Measurements from ENCODE around the gene IL12RB1. TPM values are rescaled to one million over a fixed set of nuclear protein-coding genes. Genes with fewer than 3 reads are reported as not detected.

The IL12RB1 gene
- total and polyA plus RNA-seq, 8 donors = 0.33 to 5.4 (median 0.55) TPM

DNA sequence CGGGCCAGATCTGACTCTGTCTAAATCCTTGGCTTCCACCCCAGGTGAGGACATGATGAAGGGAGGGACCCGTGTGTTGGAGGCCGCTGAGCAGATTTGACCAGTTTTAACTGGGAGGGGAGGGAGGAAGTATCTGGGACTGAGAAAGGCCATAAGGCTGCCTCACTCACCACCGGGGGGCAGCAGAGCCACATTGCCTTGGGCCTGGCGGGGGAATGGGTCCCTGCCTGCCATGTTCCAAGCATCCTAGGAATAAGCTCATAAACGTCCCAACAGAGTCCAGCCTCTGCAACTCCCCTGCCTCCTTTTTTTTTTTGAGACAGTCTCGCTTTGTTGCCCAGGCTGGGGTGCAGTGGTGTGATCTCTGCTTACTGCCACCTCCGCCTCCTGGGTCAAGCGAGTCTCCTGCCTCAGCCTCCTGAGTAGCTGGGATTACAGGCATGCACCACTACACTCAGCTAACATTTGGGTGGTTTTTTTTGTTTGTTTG lies 26.3 kb upstream of the IL12RB1 start:
- peaks cover 0 to 24% of the 10 kb centered on the region in 2 donors for H3K36me3 ChIP-seq
- TF ChIP-seq, protein P1, sequence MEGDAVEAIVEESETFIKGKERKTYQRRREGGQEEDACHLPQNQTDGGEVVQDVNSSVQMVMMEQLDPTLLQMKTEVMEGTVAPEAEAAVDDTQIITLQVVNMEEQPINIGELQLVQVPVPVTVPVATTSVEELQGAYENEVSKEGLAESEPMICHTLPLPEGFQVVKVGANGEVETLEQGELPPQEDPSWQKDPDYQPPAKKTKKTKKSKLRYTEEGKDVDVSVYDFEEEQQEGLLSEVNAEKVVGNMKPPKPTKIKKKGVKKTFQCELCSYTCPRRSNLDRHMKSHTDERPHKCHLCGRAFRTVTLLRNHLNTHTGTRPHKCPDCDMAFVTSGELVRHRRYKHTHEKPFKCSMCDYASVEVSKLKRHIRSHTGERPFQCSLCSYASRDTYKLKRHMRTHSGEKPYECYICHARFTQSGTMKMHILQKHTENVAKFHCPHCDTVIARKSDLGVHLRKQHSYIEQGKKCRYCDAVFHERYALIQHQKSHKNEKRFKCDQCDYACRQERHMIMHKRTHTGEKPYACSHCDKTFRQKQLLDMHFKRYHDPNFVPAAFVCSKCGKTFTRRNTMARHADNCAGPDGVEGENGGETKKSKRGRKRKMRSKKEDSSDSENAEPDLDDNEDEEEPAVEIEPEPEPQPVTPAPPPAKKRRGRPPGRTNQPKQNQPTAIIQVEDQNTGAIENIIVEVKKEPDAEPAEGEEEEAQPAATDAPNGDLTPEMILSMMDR (IDR thresholded peaks at IDR 0.05) = peak; percentile 74 to 90
- H3K4me3 ChIP-seq = no peak overlapping the region
- H3K27ac ChIP-seq = peak overlapping the region in 1 of 2 donors; percentile 23
- ATAC-seq (peak; percentile 61), DNase-seq (peak; percentile 65 to 95 (median 87))
- H3K27me3 ChIP-seq = peaks cover 0 to 19% of the 10 kb centered on the region in 2 donors
- intact Hi-C loops (cut with DNase I) = loop anchor here in 1 of 2 donors (5.0 kb wide), 1 partner anchor 54 kb away; no protein-coding TSS in a partner anchor
- peaks cover 9 to 70% of the 10 kb centered on the region in 2 donors for H3K4me1 ChIP-seq
- H3K9me3 ChIP-seq = no peaks in the 10 kb centered on the region

DNA sequence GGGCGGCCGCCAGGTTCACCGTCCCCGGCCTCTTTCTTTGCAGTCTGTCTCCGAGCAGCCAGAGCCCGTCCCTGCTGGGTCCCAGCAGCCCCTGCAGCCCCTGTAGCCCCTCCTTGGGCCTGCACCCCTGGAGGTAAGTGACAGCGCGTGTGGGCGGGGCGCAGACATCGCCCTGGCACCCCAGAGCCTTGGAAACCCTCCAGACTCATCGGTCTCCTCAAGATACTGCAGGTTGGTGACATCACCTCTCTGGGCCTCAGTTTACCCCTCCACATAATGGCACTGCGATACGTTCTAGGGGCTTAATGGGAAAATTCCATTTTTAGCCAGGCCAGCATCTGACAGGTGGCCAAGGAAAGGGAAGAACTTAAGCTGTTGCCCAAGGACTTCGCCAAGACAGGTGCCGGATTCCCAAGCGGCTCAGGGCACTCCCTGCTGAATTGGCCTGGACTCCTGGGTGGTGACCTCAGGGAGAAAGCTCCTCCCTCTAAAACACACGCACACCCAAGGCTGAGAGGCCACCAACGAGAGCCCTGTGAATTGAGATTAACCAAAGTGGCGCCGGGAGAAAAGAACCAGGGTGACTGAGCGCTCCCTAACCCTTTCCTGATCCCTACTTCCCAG lies 24.0 kb upstream of the IL12RB1 start:
- intact Hi-C loops (cut with DNase I) = loop anchor here in 1 of 2 donors (5.0 kb wide), 1 partner anchor 57 kb away; no protein-coding TSS in a partner anchor
- H3K27ac ChIP-seq = peak overlapping the region; percentile 49 to 86
- DNase-seq = peak in 1 of 4 donors; percentile 65

DNA sequence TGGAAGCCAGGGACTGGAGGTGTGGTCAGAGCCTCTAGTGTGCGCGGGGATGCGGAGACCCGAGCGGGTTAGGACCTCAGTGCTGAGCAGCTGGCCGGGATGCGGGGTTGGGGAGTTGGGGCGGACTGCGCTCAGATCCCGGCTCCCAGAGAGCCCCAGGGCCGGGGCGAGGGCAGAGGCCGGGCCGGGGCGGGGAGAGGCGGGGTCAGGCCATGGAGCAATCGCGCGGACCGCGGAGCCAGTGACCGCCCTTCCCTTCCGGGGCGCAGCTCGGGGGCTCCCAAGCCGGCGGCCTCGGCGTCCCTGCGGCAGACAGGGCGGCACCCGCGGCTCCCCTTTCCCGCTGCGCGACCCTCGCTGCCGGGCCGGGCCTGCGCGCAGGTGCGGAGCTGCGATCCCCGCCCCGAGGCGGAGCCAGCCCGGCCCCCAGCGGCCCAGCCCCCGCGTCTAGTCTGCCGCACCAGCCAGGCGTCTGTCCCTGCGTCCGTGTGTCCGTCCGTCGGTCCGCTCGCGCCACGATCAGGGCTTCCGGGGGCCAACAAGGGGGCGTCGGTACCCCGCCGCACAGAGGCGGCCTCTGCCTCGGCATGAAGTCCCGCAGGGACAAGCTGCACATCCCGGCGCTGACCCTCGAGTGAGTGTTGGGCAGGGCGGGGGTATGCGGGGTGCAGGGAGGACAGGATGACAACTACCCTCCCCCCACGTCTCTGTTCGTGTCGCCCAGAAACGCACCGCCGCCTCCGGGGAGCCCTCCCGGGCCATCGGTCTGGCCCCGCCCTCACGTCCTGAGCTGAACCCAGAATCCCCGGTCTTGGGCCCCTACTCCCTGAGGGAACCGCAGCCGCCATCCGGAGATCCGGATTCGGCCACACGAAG lies 23.2 kb upstream of the IL12RB1 start:
- DNase-seq = peak in 2 of 4 donors; percentile 75 to 97
- ATAC-seq = peak; percentile 72
- intact Hi-C loops (cut with DNase I) = loop anchor here in 1 of 2 donors (5.0 kb wide), 1 partner anchor 57 kb away; no protein-coding TSS in a partner anchor

More for the DNA sequence above, 24.0 kb upstream of the IL12RB1 start:
- Histone ChIP-seq H3K36me3 (peaks cover 0 to 24% of the 10 kb centered on the region in 2 donors), H3K27me3 (peaks cover 0 to 19% of the 10 kb centered on the region in 2 donors), H3K4me1 (peaks cover 4 to 66% of the 10 kb centered on the region in 2 donors), H3K9me3 (no peaks in the 10 kb centered on the region), H3K4me3 (peak overlapping the region; percentile 54 to 74)
- TF ChIP-seq, protein P1 (IDR thresholded peaks at IDR 0.05) = no peak
- ATAC-seq = peak; percentile 73

DNA sequence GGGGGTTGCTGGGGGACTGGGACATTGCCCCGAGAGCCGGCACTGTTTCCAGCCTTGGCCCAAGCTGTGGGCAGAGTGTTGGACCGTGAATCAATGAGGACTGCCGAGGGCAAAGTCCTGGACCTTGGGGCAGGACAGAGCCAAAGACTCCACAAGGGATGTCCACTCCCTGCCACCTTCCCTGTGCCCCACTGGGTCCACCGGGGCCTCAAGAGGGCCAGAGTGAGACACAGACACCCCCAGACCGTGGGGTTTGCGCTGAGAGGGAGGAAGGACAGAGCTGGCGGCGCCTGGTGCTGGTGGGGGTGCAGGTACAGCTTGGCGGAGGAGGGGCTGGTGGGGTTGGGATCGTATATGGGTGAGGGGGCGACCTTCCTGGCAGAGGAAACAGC lies 22.6 kb upstream of the IL12RB1 start:
- H3K4me1 ChIP-seq = peaks cover 10 to 72% of the 10 kb centered on the region in 2 donors
- peaks cover 0 to 11% of the 10 kb centered on the region in 2 donors for H3K36me3 ChIP-seq
- peak overlapping the region; percentile 49 to 86 for H3K27ac ChIP-seq
- H3K9me3 ChIP-seq = no peaks in the 10 kb centered on the region
- ATAC-seq (no peak), DNase-seq (no peak)
- H3K27me3 ChIP-seq = peaks cover 0 to 19% of the 10 kb centered on the region in 2 donors
- TF ChIP-seq, protein P1 (IDR thresholded peaks at IDR 0.05) = no peak
- intact Hi-C loops (cut with DNase I) = no loop called here
- H3K4me3 ChIP-seq = peak overlapping the region; percentile 54 to 74

More for the DNA sequence above, 23.2 kb upstream of the IL12RB1 start:
- Histone ChIP-seq H3K27ac (peak overlapping the region; percentile 49 to 86), H3K36me3 (peaks cover 0 to 17% of the 10 kb centered on the region in 2 donors), H3K4me1 (peaks cover 5 to 66% of the 10 kb centered on the region in 2 donors), H3K9me3 (no peaks in the 10 kb centered on the region), H3K27me3 (peaks cover 0 to 19% of the 10 kb centered on the region in 2 donors), H3K4me3 (peak overlapping the region; percentile 54 to 74)
- TF ChIP-seq, protein P1 (IDR thresholded peaks at IDR 0.05) = no peak

All from left lung (tissue), 10 donors.